ENCODE results near the gene BATF. TPM values are rescaled to one million over a fixed set of nuclear protein-coding genes. Genes with fewer than 3 reads are reported as not detected.

BATF gene
- polyA plus RNA-seq, 1 donor, result 0.56 TPM

GRCh38 chr14:75531660-75532317 is 9.5 kb downstream of the BATF start:
- DNase-seq (ENCODE audit: low read depth), result no peak

- DNase-seq (ENCODE audit: low read depth), result no peak
These were observed 11.7 kb downstream of the BATF start for GRCh38 chr14:75533791-75534555.

- DNase-seq (ENCODE audit: low read depth), result no peak
These were observed 13.1 kb downstream of the BATF start for GRCh38 chr14:75535164-75535898.

DNA sequence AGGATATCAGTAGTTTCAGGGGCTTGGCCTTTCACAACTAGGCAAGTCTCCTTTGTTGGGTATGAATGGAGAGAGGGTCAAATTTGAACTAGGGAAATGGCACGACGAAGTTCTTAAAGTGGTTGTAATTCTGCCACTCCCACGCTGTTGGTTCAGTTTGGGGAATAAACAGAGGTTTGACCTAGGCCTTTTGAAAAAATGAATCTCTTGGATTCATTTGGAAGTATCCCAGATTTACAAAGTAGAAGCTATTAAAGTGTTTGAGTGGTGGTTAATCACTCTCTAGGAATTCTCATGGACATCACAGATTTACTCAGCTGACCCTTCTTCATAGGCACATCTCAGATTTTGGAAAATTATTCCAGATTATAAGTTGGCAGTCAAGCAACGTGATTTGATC is 14.8 kb downstream of the BATF start:
- DNase-seq (ENCODE audit: low read depth), result no peak

DNA sequence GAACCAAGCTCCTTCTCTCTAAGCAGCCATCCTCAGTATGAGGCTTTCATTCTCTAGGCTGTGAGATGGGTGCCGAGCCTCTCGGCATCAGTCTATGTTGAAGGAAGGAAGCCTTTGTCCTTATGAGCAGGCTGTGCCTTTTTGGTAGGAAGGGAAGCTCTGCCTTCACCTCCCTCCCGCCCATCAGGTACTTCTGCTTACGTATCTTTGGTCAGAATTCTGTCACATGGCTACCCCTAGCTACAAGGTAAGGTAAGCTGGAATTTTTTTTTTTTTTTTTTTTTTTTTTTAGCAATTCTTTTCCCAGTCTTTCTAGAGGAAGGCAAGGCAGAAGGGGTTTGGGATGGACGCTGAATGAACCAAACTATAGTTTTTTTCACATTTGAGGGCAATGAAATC is 16.9 kb downstream of the BATF start:
- no peak for DNase-seq (ENCODE audit: low read depth)

DNA sequence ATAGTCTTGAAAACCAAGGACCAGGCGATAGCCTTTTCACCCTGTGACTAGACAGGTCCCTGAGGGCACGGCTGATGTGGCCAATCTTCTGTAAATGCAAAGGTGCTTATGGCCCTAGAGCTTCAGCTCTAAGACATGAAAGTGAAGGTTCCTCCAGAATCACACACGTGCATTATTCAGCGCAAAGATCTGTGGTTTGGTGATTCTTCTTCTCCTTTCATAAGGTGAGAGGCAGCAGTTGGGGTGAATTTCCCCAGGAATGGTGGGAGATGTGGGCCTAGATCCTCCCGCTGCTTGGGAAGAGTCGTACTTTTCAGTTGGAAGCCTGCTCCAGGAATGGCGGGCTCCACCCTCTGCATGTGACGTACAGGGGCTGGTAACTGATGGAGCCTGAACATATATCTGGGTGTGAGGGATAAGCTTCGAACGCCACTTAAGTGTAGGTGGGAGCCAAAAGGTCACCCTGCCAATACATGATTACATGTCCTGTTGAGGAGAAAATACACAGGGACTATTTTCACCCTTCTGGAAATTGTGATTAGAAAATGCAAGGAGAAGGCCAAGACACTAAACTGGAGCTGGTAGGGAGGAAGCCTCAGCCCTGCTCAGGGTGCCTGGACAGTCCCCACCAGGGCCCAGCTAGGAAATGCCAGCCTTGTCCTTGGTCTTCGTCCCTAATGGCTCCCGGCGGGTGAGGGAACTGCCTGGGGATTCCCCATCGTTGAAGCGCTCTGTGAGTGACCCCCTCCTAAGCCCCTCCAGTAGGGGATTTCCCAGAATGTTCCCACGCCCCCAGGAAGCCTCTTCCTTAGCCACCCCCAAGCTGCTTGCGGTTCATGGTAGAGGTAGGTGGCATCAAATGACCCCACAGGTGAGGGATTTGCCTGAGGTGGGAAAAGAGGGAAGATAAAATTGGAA is 17.6 kb downstream of the BATF start:
- DNase-seq (ENCODE audit: low read depth), result no peak

- DNase-seq (ENCODE audit: low read depth), result no peak
These were observed 18.2 kb downstream of the BATF start for GRCh38 chr14:75540479-75540851.

DNA sequence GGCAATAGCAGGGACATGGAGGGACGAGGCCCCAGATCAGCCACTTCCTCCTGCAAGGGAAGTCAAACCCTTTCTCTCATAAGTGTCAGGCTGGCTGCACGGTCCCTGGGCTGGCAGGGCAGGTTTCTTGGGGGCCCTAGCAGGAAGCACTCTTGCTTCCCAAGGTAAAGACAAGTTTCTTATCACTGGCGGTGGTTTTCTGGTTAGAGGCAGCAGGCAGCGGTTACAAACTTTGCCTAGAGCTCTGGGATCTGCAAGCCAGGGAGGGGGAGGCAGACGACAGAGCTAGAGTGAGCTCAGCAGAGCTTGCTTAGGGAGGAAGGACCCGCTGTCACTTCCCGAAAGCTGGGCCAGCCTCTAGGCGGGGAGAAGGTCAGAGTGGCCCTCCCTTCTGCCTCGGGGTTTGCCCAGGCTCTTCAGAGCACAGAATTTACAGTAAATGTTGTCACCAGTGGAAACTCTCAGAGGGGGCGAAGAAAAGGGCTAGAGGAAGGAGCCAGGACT is 20.4 kb downstream of the BATF start:
- DNase-seq (ENCODE audit: low read depth), result no peak

GRCh38 chr14:75543253-75543652 is 21.0 kb downstream of the BATF start:
- DNase-seq (ENCODE audit: low read depth), result no peak

DNA sequence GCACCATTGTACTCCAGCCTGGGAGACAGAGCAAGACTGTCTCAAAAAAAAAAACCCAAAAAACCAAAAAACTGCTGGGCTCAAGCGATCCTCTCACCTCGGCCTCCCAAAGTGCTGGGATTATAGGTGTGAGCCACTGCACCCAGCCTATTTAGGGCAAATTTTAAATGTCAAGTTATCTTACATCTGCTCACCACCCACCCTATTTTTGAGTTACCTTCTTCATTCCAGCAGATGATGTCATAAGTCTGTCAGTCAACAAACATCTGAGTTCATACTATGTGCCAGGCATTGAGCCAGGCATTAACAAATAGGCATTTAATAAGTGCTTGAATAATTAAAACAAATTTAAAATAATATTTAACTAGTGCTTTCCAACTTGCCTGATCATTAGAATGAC is 21.5 kb downstream of the BATF start:
- DNase-seq (ENCODE audit: low read depth), result no peak

GRCh38 chr14:75545907-75546306 is 23.6 kb downstream of the BATF start:
- DNase-seq (ENCODE audit: low read depth), result no peak

DNA sequence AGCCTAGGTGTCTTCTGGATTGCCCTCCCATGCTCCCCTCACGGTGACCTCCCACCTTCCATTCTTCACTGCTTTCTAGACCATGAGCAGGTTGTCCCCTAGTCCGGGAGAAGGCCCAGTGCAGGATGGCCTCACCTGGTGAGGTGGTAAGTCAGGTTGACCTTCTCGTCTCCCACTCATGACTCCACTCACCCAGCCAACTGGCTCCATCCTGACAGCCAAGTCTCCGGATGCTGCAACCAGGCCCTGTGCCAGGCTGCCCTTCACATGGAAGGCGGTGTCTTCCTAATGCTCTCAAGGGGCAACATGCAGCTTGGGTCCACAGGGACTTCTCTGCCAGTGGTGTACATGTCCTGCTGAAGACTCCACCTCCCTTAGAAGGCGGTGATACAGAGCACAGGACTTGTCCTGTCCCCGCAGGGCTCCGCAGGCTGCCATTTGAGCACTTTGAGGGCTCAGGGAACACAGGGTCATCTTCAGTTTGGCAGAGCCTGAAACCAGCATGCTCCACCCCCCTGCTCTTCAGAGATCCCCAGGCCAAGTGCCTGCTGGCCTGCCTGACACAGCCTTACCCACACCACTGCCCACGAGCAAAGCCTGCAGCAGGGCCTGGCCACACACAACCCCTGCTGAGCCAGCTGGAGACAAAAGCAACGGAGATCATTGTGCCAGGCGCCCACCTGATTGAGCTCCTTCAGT is 25.4 kb downstream of the BATF start:
- no peak for DNase-seq (ENCODE audit: low read depth)

- no peak for DNase-seq (ENCODE audit: low read depth)
These were observed 26.3 kb downstream of the BATF start for GRCh38 chr14:75548544-75548943.

DNA sequence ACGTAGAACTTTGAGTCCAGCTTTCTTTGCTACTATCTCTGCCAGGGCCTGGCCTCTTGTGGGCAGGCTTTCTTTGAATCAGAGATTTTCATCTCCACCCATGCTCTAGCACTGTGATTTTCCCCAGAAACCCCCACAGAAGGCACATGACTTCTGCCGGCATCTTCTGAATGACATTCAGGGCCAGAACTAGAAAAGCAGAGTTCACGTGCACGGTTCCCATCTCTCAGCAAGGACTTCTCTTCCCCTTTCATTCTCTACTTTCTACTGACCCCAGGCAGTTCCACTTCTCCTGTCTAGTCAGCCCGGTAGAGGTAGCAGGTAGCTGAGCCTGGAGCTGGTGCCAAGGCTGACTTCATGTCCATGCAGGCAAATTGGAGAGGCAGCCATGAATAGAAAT is 26.9 kb downstream of the BATF start:
- DNase-seq (ENCODE audit: low read depth), result no peak

DNA sequence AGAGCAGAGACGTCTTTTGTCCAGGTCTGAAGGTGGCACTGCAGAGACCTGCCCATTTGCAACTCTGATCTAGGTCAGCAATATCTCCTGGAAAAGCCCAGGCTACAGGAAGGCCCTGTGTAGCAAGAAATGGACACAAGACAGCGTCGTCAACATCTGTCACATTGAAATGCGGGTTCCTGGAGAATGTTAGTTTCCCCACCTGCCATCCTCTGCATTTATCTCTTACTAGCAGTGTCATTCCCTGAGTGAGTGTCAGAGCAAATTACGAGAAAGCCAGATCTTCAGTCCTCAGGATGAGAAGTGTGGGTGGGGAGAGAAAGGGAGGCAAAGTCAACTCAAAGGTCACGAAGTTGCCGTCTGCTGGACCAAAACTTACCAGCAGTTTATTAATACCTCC is 28.8 kb downstream of the BATF start:
- DNase-seq (ENCODE audit: low read depth), result no peak

- DNase-seq (ENCODE audit: low read depth), result no peak
These were observed 30.9 kb downstream of the BATF start for GRCh38 chr14:75553157-75553556.

- DNase-seq (ENCODE audit: low read depth), result no peak
These were observed 31.6 kb downstream of the BATF start for GRCh38 chr14:75553761-75554364.

DNA sequence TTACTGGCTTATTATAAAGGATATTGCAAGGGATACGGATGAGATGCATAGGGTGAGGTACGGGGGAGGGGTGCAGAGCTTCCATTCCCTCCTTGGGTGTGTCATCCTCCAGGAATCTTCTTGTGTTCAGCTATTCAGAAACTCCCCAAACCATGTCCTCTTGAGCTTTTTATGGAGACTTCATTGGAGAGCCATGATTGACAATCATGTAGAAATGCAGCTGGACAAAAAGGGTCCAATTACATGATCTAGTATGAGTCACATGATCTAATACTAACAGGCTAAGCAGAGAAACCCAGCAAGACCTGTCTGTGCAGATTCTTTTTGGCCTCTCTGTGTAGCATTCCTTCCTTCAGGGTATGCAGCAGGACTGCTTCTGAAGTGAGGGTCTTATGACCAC is 32.2 kb downstream of the BATF start:
- no peak for DNase-seq (ENCODE audit: low read depth)

- DNase-seq (ENCODE audit: low read depth), result no peak
These were observed 36.2 kb downstream of the BATF start for GRCh38 chr14:75558440-75558839.

DNA sequence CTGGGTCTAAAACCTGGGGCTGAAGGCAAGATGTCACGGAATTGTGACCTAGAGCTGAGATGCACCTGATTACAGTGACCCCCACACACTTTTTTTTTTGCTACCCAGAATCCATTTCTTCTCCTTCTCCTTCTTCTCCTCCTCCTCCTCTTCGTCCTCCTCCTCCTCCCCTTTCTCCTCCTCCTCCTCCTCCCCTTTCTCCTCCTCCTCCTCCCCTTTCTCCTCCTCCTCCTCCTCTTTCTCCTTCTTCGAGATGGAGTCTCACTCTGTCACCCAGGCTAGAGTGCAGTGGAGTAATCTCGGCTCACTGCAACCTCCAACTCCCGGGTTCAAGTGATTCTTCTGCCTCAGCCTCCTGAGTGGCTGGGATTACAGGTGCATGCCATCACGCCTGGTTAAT is 36.8 kb downstream of the BATF start:
- DNase-seq (ENCODE audit: low read depth), result no peak

All from forelimb muscle (tissue), 1 donor.